Neural cell (in vitro differentiated cells): ENCODE results near the gene MGLL.

Experiments
- EP300 ChIP-seq: fragments of 450-650 bp; conservative IDR thresholded peaks from 2 replicates; pipeline ENCODE4 v1.6.1; 2014; ENCODE audit warnings: antibody characterized with exemption, mild to moderate bottlenecking, moderate library complexity; ENCODE audit not compliant: poor library complexity, severe bottlenecking
- EZH2 ChIP-seq: fragments of 200-600, 300-800 bp; shearing (Covaris generic), sonication (generic); IDR thresholded peaks from 2 replicates; pipeline ENCODE4 v1.6.1; 2014; ENCODE audit warnings: antibody characterized with exemption, low read length, borderline replicate concordance, mild to moderate bottlenecking; ENCODE audit not compliant: insufficient read depth, poor library complexity, severe bottlenecking
- MXI1 ChIP-seq: fragments of 450-650 bp; conservative IDR thresholded peaks from 2 replicates; pipeline ENCODE4 v1.6.1; 2014; ENCODE audit warnings: antibody characterized with exemption, mild to moderate bottlenecking; ENCODE audit not compliant: poor library complexity, severe bottlenecking
- POLR2AphosphoS5 ChIP-seq: IDR thresholded peaks from 2 replicates; pipeline ENCODE4 v1.6.1; 2012
- RAD21 ChIP-seq: fragments of 450-650 bp; conservative IDR thresholded peaks from 2 replicates; pipeline ENCODE4 v1.6.1; 2014; ENCODE audit warnings: antibody characterized with exemption, mild to moderate bottlenecking, moderate library complexity
- SMC3 ChIP-seq: fragments of 450-650 bp; conservative IDR thresholded peaks from 2 replicates; pipeline ENCODE4 v1.6.1; 2014; ENCODE audit warnings: antibody characterized with exemption, mild to moderate bottlenecking, moderate library complexity; ENCODE audit not compliant: poor library complexity
- TAF1 ChIP-seq: IDR thresholded peaks from 2 replicates; pipeline ENCODE4 v1.6.1; 2012; ENCODE audit warnings: low read depth
- TF ChIP-seq, protein P1 (sequence below): fragments of 450-650 bp; IDR thresholded peaks from 2 replicates; pipeline ENCODE4 v1.5.1; 2014; ENCODE audit warnings: antibody characterized with exemption, mild to moderate bottlenecking, moderate library complexity; ENCODE audit not compliant: poor library complexity, severe bottlenecking
- TF ChIP-seq, protein P2 (sequence below): IDR thresholded peaks from 2 replicates; pipeline ENCODE4 v1.6.1; 2012; ENCODE audit warnings: borderline replicate concordance

DNA sequence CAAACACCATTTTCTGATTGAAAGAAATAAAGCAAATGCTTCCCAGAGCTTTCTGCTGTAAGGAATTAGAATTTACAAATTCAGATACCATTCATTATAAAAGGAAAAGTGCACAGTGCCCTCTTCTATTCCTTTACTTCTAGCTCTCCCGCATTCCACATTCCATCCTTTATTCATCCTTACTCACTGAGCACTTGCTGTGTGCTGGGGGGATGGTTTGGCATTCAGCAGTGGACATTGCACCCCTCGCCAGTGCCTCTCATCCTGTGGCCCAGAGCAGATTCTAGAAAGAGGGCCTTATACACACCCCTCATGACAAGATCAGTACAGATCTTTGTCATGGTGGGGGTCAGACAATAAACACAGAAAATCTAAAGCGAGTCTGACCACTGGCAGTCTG, 73.0 kb downstream of the MGLL start:
- TF ChIP-seq, protein P1, sequence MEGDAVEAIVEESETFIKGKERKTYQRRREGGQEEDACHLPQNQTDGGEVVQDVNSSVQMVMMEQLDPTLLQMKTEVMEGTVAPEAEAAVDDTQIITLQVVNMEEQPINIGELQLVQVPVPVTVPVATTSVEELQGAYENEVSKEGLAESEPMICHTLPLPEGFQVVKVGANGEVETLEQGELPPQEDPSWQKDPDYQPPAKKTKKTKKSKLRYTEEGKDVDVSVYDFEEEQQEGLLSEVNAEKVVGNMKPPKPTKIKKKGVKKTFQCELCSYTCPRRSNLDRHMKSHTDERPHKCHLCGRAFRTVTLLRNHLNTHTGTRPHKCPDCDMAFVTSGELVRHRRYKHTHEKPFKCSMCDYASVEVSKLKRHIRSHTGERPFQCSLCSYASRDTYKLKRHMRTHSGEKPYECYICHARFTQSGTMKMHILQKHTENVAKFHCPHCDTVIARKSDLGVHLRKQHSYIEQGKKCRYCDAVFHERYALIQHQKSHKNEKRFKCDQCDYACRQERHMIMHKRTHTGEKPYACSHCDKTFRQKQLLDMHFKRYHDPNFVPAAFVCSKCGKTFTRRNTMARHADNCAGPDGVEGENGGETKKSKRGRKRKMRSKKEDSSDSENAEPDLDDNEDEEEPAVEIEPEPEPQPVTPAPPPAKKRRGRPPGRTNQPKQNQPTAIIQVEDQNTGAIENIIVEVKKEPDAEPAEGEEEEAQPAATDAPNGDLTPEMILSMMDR, result no peak
- no peak for TF ChIP-seq POLR2AphosphoS5
- TF ChIP-seq, protein P2, sequence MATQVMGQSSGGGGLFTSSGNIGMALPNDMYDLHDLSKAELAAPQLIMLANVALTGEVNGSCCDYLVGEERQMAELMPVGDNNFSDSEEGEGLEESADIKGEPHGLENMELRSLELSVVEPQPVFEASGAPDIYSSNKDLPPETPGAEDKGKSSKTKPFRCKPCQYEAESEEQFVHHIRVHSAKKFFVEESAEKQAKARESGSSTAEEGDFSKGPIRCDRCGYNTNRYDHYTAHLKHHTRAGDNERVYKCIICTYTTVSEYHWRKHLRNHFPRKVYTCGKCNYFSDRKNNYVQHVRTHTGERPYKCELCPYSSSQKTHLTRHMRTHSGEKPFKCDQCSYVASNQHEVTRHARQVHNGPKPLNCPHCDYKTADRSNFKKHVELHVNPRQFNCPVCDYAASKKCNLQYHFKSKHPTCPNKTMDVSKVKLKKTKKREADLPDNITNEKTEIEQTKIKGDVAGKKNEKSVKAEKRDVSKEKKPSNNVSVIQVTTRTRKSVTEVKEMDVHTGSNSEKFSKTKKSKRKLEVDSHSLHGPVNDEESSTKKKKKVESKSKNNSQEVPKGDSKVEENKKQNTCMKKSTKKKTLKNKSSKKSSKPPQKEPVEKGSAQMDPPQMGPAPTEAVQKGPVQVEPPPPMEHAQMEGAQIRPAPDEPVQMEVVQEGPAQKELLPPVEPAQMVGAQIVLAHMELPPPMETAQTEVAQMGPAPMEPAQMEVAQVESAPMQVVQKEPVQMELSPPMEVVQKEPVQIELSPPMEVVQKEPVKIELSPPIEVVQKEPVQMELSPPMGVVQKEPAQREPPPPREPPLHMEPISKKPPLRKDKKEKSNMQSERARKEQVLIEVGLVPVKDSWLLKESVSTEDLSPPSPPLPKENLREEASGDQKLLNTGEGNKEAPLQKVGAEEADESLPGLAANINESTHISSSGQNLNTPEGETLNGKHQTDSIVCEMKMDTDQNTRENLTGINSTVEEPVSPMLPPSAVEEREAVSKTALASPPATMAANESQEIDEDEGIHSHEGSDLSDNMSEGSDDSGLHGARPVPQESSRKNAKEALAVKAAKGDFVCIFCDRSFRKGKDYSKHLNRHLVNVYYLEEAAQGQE, result no peak
- no peak for TF ChIP-seq SMC3
- no peak for TF ChIP-seq EZH2
- no peak for TF ChIP-seq TAF1
- TF ChIP-seq RAD21, result no peak
- no peak for TF ChIP-seq MXI1
- TF ChIP-seq EP300, result no peak
